ENCODE results near the gene CDH13. TPM values are rescaled to one million over a fixed set of nuclear protein-coding genes. Genes with fewer than 3 reads are reported as not detected.

Gene CDH13
- total and polyA plus RNA-seq, 2 of the 8 experiments (the other 6 are each of a cell fraction or from before 2014, with no cell fraction given): 2.3 to 2.4 TPM

DNA sequence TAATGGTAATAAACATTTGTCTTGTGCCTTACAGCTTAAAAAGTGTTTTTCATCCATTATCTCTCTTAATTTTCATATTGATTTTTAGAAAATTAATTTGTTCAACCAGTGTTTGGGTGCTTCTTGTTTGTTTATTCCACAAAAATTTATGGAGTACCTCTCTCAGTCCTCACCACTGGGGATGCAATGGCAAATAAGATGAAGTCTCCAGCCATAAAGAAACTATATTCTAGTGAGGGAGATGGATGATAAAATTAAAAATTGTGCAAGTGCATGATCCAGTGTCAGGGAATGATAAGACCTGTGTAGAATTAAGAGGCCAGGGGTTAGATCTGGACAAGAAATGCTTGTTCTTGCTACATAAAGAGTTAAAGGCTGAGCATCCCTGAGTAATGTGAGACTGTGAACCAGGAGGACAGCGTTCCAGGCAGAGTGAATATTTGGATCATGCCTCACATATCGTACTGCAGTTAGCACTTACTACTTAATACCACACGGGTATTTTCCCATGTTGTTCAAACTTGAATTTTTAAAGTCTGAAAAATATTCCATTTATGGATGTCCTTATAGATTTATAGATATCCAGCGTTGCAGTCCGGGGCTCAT, 645.3 kb downstream of the CDH13 start:
- Histone ChIP-seq H3K79me2 (ENCODE audit: control insufficient read depth in 1 of 2, insufficient read depth in 2 of 2, low read length in 2 of 2) (no peaks in the 10 kb centered on the region), H3K27me3 (replicated peaks in 1 of 4; ENCODE audit: control insufficient read depth in 3 of 4, extremely low read depth in 1 of 4, insufficient read depth in 3 of 4, low read length in 3 of 4) (no peaks in the 10 kb centered on the region), H3K56ac (replicated peaks; ENCODE audit: insufficient read length, low read depth, low read length) (no peak overlapping the region), H3K14ac (ENCODE audit: insufficient read length) (no peak overlapping the region), H3K27ac (ENCODE audit: low read depth, low read length) (no peak overlapping the region), H2AFZ (ENCODE audit: low read length) (no peak overlapping the region), H2BK12ac (ENCODE audit: low read depth, low read length) (no peak overlapping the region), H3K4ac (replicated peaks; ENCODE audit: insufficient read length, low read depth, low read length) (no peak overlapping the region), H3K79me1 (ENCODE audit: low read depth, low read length) (no peaks in the 10 kb centered on the region), H2BK120ac (replicated peaks; ENCODE audit: low read depth, low read length) (no peak overlapping the region), H3K23ac (ENCODE audit: insufficient read length) (no peak overlapping the region), H3K36me3 (ENCODE audit: control insufficient read depth in 2 of 4, insufficient read depth in 4 of 4, low read length in 3 of 4) (no peaks in the 10 kb centered on the region), H3K18ac (ENCODE audit: extremely low read depth, low read length) (no peak overlapping the region), H3K4me1 (replicated peaks in 1 of 4; ENCODE audit: control insufficient read depth in 3 of 4, insufficient read depth in 4 of 4, low read length in 3 of 4) (no peaks in the 10 kb centered on the region), H2BK5ac (ENCODE audit: low read depth, low read length) (no peak overlapping the region), H4K5ac (ENCODE audit: insufficient read length, low read depth, low read length) (no peak overlapping the region), H2BK15ac (ENCODE audit: low read length) (no peak overlapping the region), H2AK5ac (ENCODE audit: low read depth, low read length) (no peak overlapping the region), H4K20me1 (replicated peaks in 1 of 2; ENCODE audit: control insufficient read depth in 1 of 2, insufficient read depth in 2 of 2, low read length in 2 of 2) (no peaks in the 10 kb centered on the region), H3K9ac (replicated peaks in 1 of 4; ENCODE audit: extremely low read depth in 1 of 4, low read depth in 3 of 4, low read length in 3 of 4) (no peak overlapping the region), H4K91ac (replicated peaks; ENCODE audit: insufficient read length, low read length) (no peak overlapping the region), H3K4me3 (ENCODE audit: extremely low read depth in 1 of 4, insufficient read depth in 2 of 4, low read depth in 3 of 4, low read length in 4 of 4) (no peak overlapping the region), H4K8ac (ENCODE audit: extremely low read depth, insufficient read depth, low read length) (no peak overlapping the region), H3K9me3 (ENCODE audit: insufficient read depth in 2 of 2, low read depth in 1 of 2, low read length in 1 of 2) (no peaks in the 10 kb centered on the region), H3K4me2 (ENCODE audit: insufficient read depth in 1 of 2, low read depth in 2 of 2, low read length in 2 of 2) (no peak overlapping the region), H2BK20ac (ENCODE audit: low read length) (no peak overlapping the region), H3K23me2 (ENCODE audit: low read depth, low read length) (no peaks in the 10 kb centered on the region)
- no peak for DNase-seq (ENCODE audit: low read depth in 1 of 2, low spot score in 2 of 2)
- TF ChIP-seq SAP30 (IDR thresholded peaks at IDR 0.05; ENCODE audit: insufficient read depth, insufficient replicate concordance, low read length): no peak
- no peak for TF ChIP-seq TCF12 (IDR thresholded peaks at IDR 0.05; ENCODE audit: low read depth, low read length)
- no peak for TF ChIP-seq GABPA (IDR thresholded peaks at IDR 0.05; ENCODE audit: borderline replicate concordance, insufficient read depth, low read length)
- TF ChIP-seq HDAC6 (IDR thresholded peaks at IDR 0.05; ENCODE audit: low read depth, low read length): no peak
- TF ChIP-seq TEAD4 (IDR thresholded peaks at IDR 0.05; ENCODE audit: low read depth, low read length): no peak
- POLR2A ChIA-PET (ENCODE audit: partially characterized antibody): no interaction called here
- FAIRE-seq: no peak
- CTCF ChIA-PET (ENCODE audit: partially characterized antibody): interaction anchor here (0.7 to 1.3 kb wide), 2 partner anchors 30 to 185 kb away, joined by 3 to 6 read pairs; no protein-coding TSS in a partner anchor
- WGBS, 2 experiments (ENCODE audit: extremely low coverage in 1 of 2, insufficient coverage in 1 of 2, insufficient read length in 1 of 2, insufficient replicate concordance in 2 of 2, low coverage in 1 of 2, low lambda C conversion rate in 2 of 2, missing lambda C conversion rate in 1 of 2): 94% methylated on average over 5 of the region's 5 CpGs; no CpG with 5 or more reads in 1 of the 2 experiments
